Lung (tissue), 12 donors: ENCODE measurements around the gene DCTD. TPM values are rescaled to one million over a fixed set of nuclear protein-coding genes. Genes with fewer than 3 reads are reported as not detected.

Experiments used
- ATAC-seq: fragments of 200-7000 bp; cut with Tn5 transposase; one replicate; pipeline ENCODE4 v1.9.1; 2020; ENCODE audit warnings: moderate number of reproducible peaks; ENCODE audit not compliant: insufficient read depth, low FRiP score
- DNase-seq, 3 donors: peaks; one replicate each; pipeline ENCODE4 v3.0.0-alpha.2; 2013 to 2017
- H3K27ac ChIP-seq, 2 donors: one replicate each; pipeline ENCODE4 v1.5.1; 2013; ENCODE audit warnings: mild to moderate bottlenecking in 2 of 2, moderate library complexity in 2 of 2, control low read depth in 1 of 2, inconsistent platforms in 1 of 2, low read depth in 1 of 2, low read length in 1 of 2
- H3K27me3 ChIP-seq, 3 donors: one replicate each; pipeline ENCODE4 v1.5.1; 2013; ENCODE audit warnings: low read length in 2 of 3; ENCODE audit not compliant: control insufficient read depth in 3 of 3, insufficient read depth in 3 of 3
- H3K36me3 ChIP-seq, 4 donors: one replicate each; pipeline ENCODE4 v1.5.1; 2013; ENCODE audit warnings: low read length in 4 of 4, mild to moderate bottlenecking in 1 of 4, moderate library complexity in 1 of 4; ENCODE audit not compliant: control insufficient read depth in 4 of 4, insufficient read depth in 4 of 4
- H3K4me1 ChIP-seq, 5 donors: one replicate each; pipeline ENCODE4 v1.5.1; 2013; ENCODE audit warnings: low read length in 5 of 5, mild to moderate bottlenecking in 2 of 5, moderate library complexity in 1 of 5; ENCODE audit not compliant: control insufficient read depth in 5 of 5, insufficient read depth in 5 of 5
- H3K4me3 ChIP-seq: one replicate; pipeline ENCODE4 v1.5.1; 2013; ENCODE audit warnings: mild to moderate bottlenecking, control low read depth, moderate library complexity
- H3K9ac ChIP-seq, 2 donors: one replicate each; pipeline ENCODE4 v1.5.1; 2013; ENCODE audit warnings: low read length in 2 of 2, control low read depth in 1 of 2; ENCODE audit not compliant: insufficient read depth in 1 of 2
- H3K9me3 ChIP-seq, 4 donors: one replicate each; pipeline ENCODE4 v1.5.1; 2013; ENCODE audit warnings: low read length in 3 of 4, mild to moderate bottlenecking in 1 of 4, moderate library complexity in 1 of 4; ENCODE audit not compliant: control insufficient read depth in 4 of 4, insufficient read depth in 3 of 4
- CTCF ChIP-seq: IDR thresholded peaks from 2 replicates; pipeline ENCODE4 v1.5.1; 2012; ENCODE audit warnings: mild to moderate bottlenecking; ENCODE audit errors: control extremely low read depth, extremely low read depth
- WGBS, 2 donors: extraction: QIAGEN DNeasy Blood & Tissue Kit; methylation state at CpG; one replicate each; pipeline ENCODE4 v1.1.7; 2013; 5-methylcytosine and 5-hydroxymethylcytosine counted together
- polyA plus RNA-seq, 2 donors: library from polyadenylated mRNA; stranded (reverse); fragments of 200-250 nt; gene quantifications; one replicate each; pipeline ENCODE4 v1.2.1, GENCODE V29; 2013
- total RNA-seq, 2 donors: library from RNA; depleted of rRNA in 1 of 2; stranded (reverse); fragments of >200 nt in 1 of 2; gene quantifications; one replicate each; pipeline ENCODE4 v1.2.1, GENCODE V29; 2014 to 2021
- donor health status: control.
- donor health status: control.
- donor health status: Bipolar disorder and iron deficiency.
- donor health status: healthy.
- donor health status: DM: yes; HTN: yes; CAD: no.

The DCTD gene
- total and polyA plus RNA-seq, 4 donors, result 52.6 to 80.4 (median 68.3) TPM

- peaks cover 0 to 7% (median 2%) of the 10 kb centered on the region in 4 donors for H3K9me3 ChIP-seq
- H3K36me3 ChIP-seq, result no peaks in the 10 kb centered on the region
- H3K27ac ChIP-seq, result no peak overlapping the region
- no peak for DNase-seq
- H3K27me3 ChIP-seq, result no peaks in the 10 kb centered on the region
- H3K9ac ChIP-seq, result no peak overlapping the region
- H3K4me3 ChIP-seq, result no peak overlapping the region
- TF ChIP-seq CTCF, result no peak
- no peak for ATAC-seq
- WGBS, 2 donors, result 84 to 91% methylated on average over 12 of the region's 12 CpGs
- H3K4me1 ChIP-seq, result no peaks in the 10 kb centered on the region
These were observed 61.9 kb downstream of the DCTD start for GRCh38 chr4:182855312-182855711.

- no peak overlapping the region for H3K9ac ChIP-seq
- ATAC-seq (no peak), DNase-seq (no peak)
- H3K36me3 ChIP-seq, result no peaks in the 10 kb centered on the region
- TF ChIP-seq CTCF, result no peak
- peaks cover 0 to 7% (median 2%) of the 10 kb centered on the region in 4 donors for H3K9me3 ChIP-seq
- H3K4me3 ChIP-seq, result no peak overlapping the region
- H3K27me3 ChIP-seq, result no peaks in the 10 kb centered on the region
- WGBS, 2 donors, result 73 to 81% methylated on average over 8 of the region's 8 CpGs
- no peaks in the 10 kb centered on the region for H3K4me1 ChIP-seq
- no peak overlapping the region for H3K27ac ChIP-seq
These were observed 62.7 kb downstream of the DCTD start for GRCh38 chr4:182854466-182854865.

- no peaks in the 10 kb centered on the region for H3K27me3 ChIP-seq
- 94 to 96% methylated on average over 15 of the region's 15 CpGs for WGBS, 2 donors
These were observed 63.4 kb downstream of the DCTD start for GRCh38 chr4:182853731-182854330.

More at GRCh38 chr4:182853731-182854330, 63.4 kb downstream of the DCTD start:
- Histone ChIP-seq H3K9me3 (peaks cover 0 to 7% (median 2%) of the 10 kb centered on the region in 4 donors), H3K27ac (no peak overlapping the region), H3K4me1 (no peaks in the 10 kb centered on the region), H3K4me3 (no peak overlapping the region), H3K9ac (no peak overlapping the region), H3K36me3 (no peaks in the 10 kb centered on the region)
- TF ChIP-seq CTCF, result no peak
- DNase-seq, result no peak
- ATAC-seq, result no peak
